Osteocyte (in vitro differentiated cells): ENCODE results near the gene CAP2. TPM values are rescaled to one million over a fixed set of nuclear protein-coding genes. Genes with fewer than 3 reads are reported as not detected.

Experiments used
- DNase-seq: peaks from one replicate; pipeline ENCODE4 v3.0.0; 2021; ENCODE audit warnings: mixed read lengths; ENCODE audit not compliant: unreplicated experiment; ENCODE audit errors: extremely low spot score
- H3K27ac Mint-ChIP-seq: one replicate; pipeline ENCODE4 v1.8.0; 2021; ENCODE audit warnings: mild to moderate bottlenecking, mixed read lengths; ENCODE audit not compliant: unreplicated experiment
- H3K27me3 Mint-ChIP-seq: one replicate; pipeline ENCODE4 v1.8.0; 2021; ENCODE audit warnings: mixed read lengths; ENCODE audit not compliant: unreplicated experiment
- H3K36me3 Mint-ChIP-seq: one replicate; pipeline ENCODE4 v1.8.0; 2021; ENCODE audit warnings: mixed read lengths; ENCODE audit not compliant: unreplicated experiment
- H3K4me1 Mint-ChIP-seq: one replicate; pipeline ENCODE4 v1.8.0; 2021; ENCODE audit warnings: mixed read lengths; ENCODE audit not compliant: unreplicated experiment
- H3K4me3 Mint-ChIP-seq: one replicate; pipeline ENCODE4 v1.8.0; 2021; ENCODE audit warnings: mild to moderate bottlenecking, moderate library complexity, mixed read lengths; ENCODE audit not compliant: unreplicated experiment
- H3K9me3 Mint-ChIP-seq: one replicate; pipeline ENCODE4 v1.8.0; 2021; ENCODE audit warnings: mixed read lengths; ENCODE audit not compliant: unreplicated experiment
- CTCF ChIP-seq: fragments of 200-600 bp; sonication (generic); IDR thresholded peaks from 2 replicates; pipeline ENCODE4 v1.5.0; 2021; ENCODE audit warnings: antibody characterized with exemption, mild to moderate bottlenecking, moderate library complexity
- total RNA-seq: library from RNA; stranded (reverse); gene quantifications from 2 replicates; pipeline ENCODE4 v1.2.1, GENCODE V29; 2021

CAP2 gene
- total RNA-seq, 1 donor from 2014 or later = 71.8 TPM

GRCh38 chr6:17454316-17455005 lies 61.1 kb downstream of the CAP2 start:
- Mint-ChIP-seq H3K27ac (peak overlapping the region; percentile 85), H3K36me3 (peaks cover 19% of the 10 kb centered on the region), H3K4me1 (peaks cover 69% of the 10 kb centered on the region), H3K9me3 (no peaks in the 10 kb centered on the region), H3K27me3 (no peaks in the 10 kb centered on the region), H3K4me3 (peak overlapping the region; percentile 54)
- no peak for DNase-seq
- TF ChIP-seq CTCF = no peak

- Mint-ChIP-seq H3K27ac (peak overlapping the region; percentile 31), H3K27me3 (no peaks in the 10 kb centered on the region), H3K4me3 (no peak overlapping the region), H3K36me3 (peaks cover 23% of the 10 kb centered on the region), H3K4me1 (peaks cover 59% of the 10 kb centered on the region), H3K9me3 (no peaks in the 10 kb centered on the region)
- DNase-seq = no peak
- TF ChIP-seq CTCF = no peak
Measured at GRCh38 chr6:17455919-17456318, 62.5 kb downstream of the CAP2 start.

GRCh38 chr6:17456711-17457110 lies 63.3 kb downstream of the CAP2 start:
- Mint-ChIP-seq H3K4me3 (no peak overlapping the region), H3K9me3 (no peaks in the 10 kb centered on the region), H3K27ac (peak overlapping the region; percentile 27), H3K27me3 (no peaks in the 10 kb centered on the region), H3K4me1 (peaks cover 58% of the 10 kb centered on the region), H3K36me3 (peaks cover 23% of the 10 kb centered on the region)
- DNase-seq = no peak
- TF ChIP-seq CTCF = no peak

GRCh38 chr6:17457405-17457804 lies 64.0 kb downstream of the CAP2 start:
- H3K4me1 Mint-ChIP-seq = peaks cover 58% of the 10 kb centered on the region
- DNase-seq = no peak
- H3K9me3 Mint-ChIP-seq = no peaks in the 10 kb centered on the region
- peaks cover 23% of the 10 kb centered on the region for H3K36me3 Mint-ChIP-seq
- no peak for TF ChIP-seq CTCF
- H3K4me3 Mint-ChIP-seq = no peak overlapping the region
- no peak overlapping the region for H3K27ac Mint-ChIP-seq
- H3K27me3 Mint-ChIP-seq = no peaks in the 10 kb centered on the region

GRCh38 chr6:17457956-17458355 lies 64.6 kb downstream of the CAP2 start:
- no peak for DNase-seq
- H3K27ac Mint-ChIP-seq = no peak overlapping the region
- H3K4me3 Mint-ChIP-seq = no peak overlapping the region
- H3K9me3 Mint-ChIP-seq = no peaks in the 10 kb centered on the region
- TF ChIP-seq CTCF = no peak
- no peaks in the 10 kb centered on the region for H3K27me3 Mint-ChIP-seq
- peaks cover 23% of the 10 kb centered on the region for H3K36me3 Mint-ChIP-seq
- H3K4me1 Mint-ChIP-seq = peaks cover 52% of the 10 kb centered on the region
